ENCODE measurements around the gene COL5A1.
"Not testable (repeated sequence)": the region's sequence is repeated elsewhere in the genome, so short reads cannot be mapped to it uniquely, and the experiment has no call there.

The COL5A1 gene

GRCh38 chr9:134640506-134641172, 964 bp upstream of the COL5A1 start:
- peak overlapping the region; percentile 39 for H3K4me3 ChIP-seq (ENCODE audit: low read length)
- no peak for TF ChIP-seq CTCF (conservative IDR thresholded peaks at IDR 0.05; ENCODE audit: low read depth, low read length)
- DNase-seq (ENCODE audit: low read depth), result no peak

GRCh38 chr9:134641990-134642384, 384 bp downstream of the COL5A1 start:
- TF ChIP-seq CTCF (conservative IDR thresholded peaks at IDR 0.05; ENCODE audit: low read depth, low read length), result no peak
- peak overlapping the region; percentile 55 for H3K4me3 ChIP-seq (ENCODE audit: low read length)
- DNase-seq (ENCODE audit: low read depth), result no peak

- H3K4me3 ChIP-seq (ENCODE audit: low read length), result peak overlapping the region; percentile 55
- TF ChIP-seq CTCF (conservative IDR thresholded peaks at IDR 0.05; ENCODE audit: low read depth, low read length), result peak; percentile 34
- no peak for DNase-seq (ENCODE audit: low read depth)
Observed at GRCh38 chr9:134642385-134643181, 980 bp downstream of the COL5A1 start.

GRCh38 chr9:134643222-134643671, 1.6 kb downstream of the COL5A1 start:
- TF ChIP-seq CTCF (conservative IDR thresholded peaks at IDR 0.05; ENCODE audit: low read depth, low read length), result no peak
- peak overlapping the region; percentile 55 for H3K4me3 ChIP-seq (ENCODE audit: low read length)
- no peak for DNase-seq (ENCODE audit: low read depth)

GRCh38 chr9:134644401-134644724, 2.8 kb downstream of the COL5A1 start:
- DNase-seq (ENCODE audit: low read depth); H3K4me3 ChIP-seq (ENCODE audit: low read length): not testable (repeated sequence)

- peak; percentile 28 for DNase-seq (ENCODE audit: low read depth)
- no peak for TF ChIP-seq CTCF (conservative IDR thresholded peaks at IDR 0.05; ENCODE audit: low read depth, low read length)
Observed at GRCh38 chr9:134644725-134645606, 3.4 kb downstream of the COL5A1 start.

More at GRCh38 chr9:134644725-134645606, 3.4 kb downstream of the COL5A1 start:
- H3K4me3 ChIP-seq (ENCODE audit: low read length), result peak overlapping the region; percentile 6
